ENCODE data around the gene DEPDC7. TPM values are rescaled to one million over a fixed set of nuclear protein-coding genes. Genes with fewer than 3 reads are reported as not detected.

DEPDC7 gene
- total and polyA plus RNA-seq, 2 of the 8 experiments (the other 6 are each of a cell fraction or from before 2014, with no cell fraction given): 3.1 to 7.6 TPM

- TF ChIP-seq CHD7 (IDR thresholded peaks at IDR 0.05; ENCODE audit: insufficient replicate concordance, low read length) (no peak), RBBP5 (IDR thresholded peaks at IDR 0.05; ENCODE audit: borderline replicate concordance, low read depth, low read length) (no peak), KDM4A (IDR thresholded peaks at IDR 0.05; ENCODE audit: low read depth, low read length, severe bottlenecking) (no peak), ATF3 (IDR thresholded peaks at IDR 0.05; ENCODE audit: insufficient read depth, low read depth, low read length) (no peak)
These were observed 1.9 kb upstream of the DEPDC7 start (continued) for GRCh38 chr11:33013755-33014154.

Measured in H1 (cell line).